Measurements from ENCODE around the gene SOX30. TPM values are rescaled to one million over a fixed set of nuclear protein-coding genes. Genes with fewer than 3 reads are reported as not detected.
A peak's percentile ranks its signal among the peaks of the same experiment; 100 is the strongest.
"Not testable (repeated sequence)": the region's sequence is repeated elsewhere in the genome, so short reads cannot be mapped to it uniquely, and the experiment has no call there.

SOX30 gene
- 0.15 TPM for total RNA-seq (ENCODE audit: unreplicated experiment)
- long read RNA-seq = 0 reads

DNA sequence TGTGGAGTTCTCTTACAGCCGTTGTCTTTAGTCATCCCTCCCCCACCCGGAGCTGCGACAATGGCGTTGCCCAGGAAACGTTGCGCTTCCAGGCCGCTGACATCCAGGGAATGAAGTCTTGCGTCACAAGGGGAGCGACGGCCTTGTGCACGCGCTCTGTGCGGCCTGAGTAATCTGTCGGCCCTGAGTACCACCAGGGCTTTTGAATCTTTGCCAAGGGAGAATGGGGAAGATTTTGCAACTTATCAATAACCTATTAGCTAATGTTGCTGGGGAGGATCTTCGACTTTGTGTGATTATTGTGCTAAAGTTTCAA is at the start of gene SOX30:
SOX30 (minus strand) TSS at position 62 of the 316 bp plus-strand sequence. CDS start 360 bp downstream, outside the sequence.
- peak within 1 kb of the TSS; percentile 68 for H3K4me3 Mint-ChIP-seq (ENCODE audit: unreplicated experiment)
- DNase-seq (ENCODE audit: low spot score) = no peak
- H3K36me3 Mint-ChIP-seq (ENCODE audit: low read depth, unreplicated experiment) = peaks cover 9% of the 10 kb centered on the region
- H3K9me3 Mint-ChIP-seq (ENCODE audit: unreplicated experiment) = peaks cover 6% of the 10 kb centered on the region
- H3K27me3 Mint-ChIP-seq (ENCODE audit: unreplicated experiment) = no peaks in the 10 kb centered on the region
- TF ChIP-seq, protein P1, sequence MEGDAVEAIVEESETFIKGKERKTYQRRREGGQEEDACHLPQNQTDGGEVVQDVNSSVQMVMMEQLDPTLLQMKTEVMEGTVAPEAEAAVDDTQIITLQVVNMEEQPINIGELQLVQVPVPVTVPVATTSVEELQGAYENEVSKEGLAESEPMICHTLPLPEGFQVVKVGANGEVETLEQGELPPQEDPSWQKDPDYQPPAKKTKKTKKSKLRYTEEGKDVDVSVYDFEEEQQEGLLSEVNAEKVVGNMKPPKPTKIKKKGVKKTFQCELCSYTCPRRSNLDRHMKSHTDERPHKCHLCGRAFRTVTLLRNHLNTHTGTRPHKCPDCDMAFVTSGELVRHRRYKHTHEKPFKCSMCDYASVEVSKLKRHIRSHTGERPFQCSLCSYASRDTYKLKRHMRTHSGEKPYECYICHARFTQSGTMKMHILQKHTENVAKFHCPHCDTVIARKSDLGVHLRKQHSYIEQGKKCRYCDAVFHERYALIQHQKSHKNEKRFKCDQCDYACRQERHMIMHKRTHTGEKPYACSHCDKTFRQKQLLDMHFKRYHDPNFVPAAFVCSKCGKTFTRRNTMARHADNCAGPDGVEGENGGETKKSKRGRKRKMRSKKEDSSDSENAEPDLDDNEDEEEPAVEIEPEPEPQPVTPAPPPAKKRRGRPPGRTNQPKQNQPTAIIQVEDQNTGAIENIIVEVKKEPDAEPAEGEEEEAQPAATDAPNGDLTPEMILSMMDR (IDR thresholded peaks at IDR 0.05; ENCODE audit: unreplicated experiment) = no peak
- H3K4me1 Mint-ChIP-seq (ENCODE audit: unreplicated experiment) = peaks cover 3% of the 10 kb centered on the region
- H3K27ac Mint-ChIP-seq (ENCODE audit: unreplicated experiment) = no peak within 1 kb of the TSS

- H3K9me3 Mint-ChIP-seq (ENCODE audit: unreplicated experiment); H3K36me3 Mint-ChIP-seq (ENCODE audit: low read depth, unreplicated experiment); H3K4me3 Mint-ChIP-seq (ENCODE audit: unreplicated experiment); H3K27ac Mint-ChIP-seq (ENCODE audit: unreplicated experiment); DNase-seq (ENCODE audit: low spot score); H3K4me1 Mint-ChIP-seq (ENCODE audit: unreplicated experiment); H3K27me3 Mint-ChIP-seq (ENCODE audit: unreplicated experiment): not testable (repeated sequence)
These were observed 46.4 kb upstream of the SOX30 start for GRCh38 chr5:157698674-157699073.

DNA sequence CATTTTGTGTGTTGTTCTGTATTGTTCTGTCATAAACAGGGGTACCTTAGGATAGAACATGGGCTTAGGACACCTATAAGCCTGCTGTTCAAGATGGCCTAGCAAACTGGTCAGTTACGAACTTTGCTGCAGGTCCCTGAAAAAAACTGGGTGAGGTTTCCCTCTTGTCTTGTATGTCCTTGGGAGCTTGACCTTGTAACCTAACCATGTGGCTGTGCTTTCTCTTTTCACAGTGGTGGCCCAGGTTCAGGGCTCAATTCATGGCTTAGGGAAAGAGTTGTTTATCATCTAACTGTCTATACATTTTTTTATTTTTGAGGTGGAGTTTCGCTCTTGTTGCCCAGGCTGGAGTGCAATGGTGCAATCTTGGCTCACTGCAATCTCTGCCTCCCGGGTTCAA is 43.9 kb upstream of the SOX30 start:
- H3K4me3 Mint-ChIP-seq (ENCODE audit: unreplicated experiment); H3K27me3 Mint-ChIP-seq (ENCODE audit: unreplicated experiment); DNase-seq (ENCODE audit: low spot score): not testable (repeated sequence)

GRCh38 chr5:157693816-157694215 is 41.6 kb upstream of the SOX30 start:
- H3K27me3 Mint-ChIP-seq (ENCODE audit: unreplicated experiment); H3K9me3 Mint-ChIP-seq (ENCODE audit: unreplicated experiment); H3K27ac Mint-ChIP-seq (ENCODE audit: unreplicated experiment); H3K4me3 Mint-ChIP-seq (ENCODE audit: unreplicated experiment); H3K4me1 Mint-ChIP-seq (ENCODE audit: unreplicated experiment); DNase-seq (ENCODE audit: low spot score): not testable (repeated sequence)
- peaks cover 19% of the 10 kb centered on the region for H3K36me3 Mint-ChIP-seq (ENCODE audit: low read depth, unreplicated experiment)

More for the DNA sequence above, 43.9 kb upstream of the SOX30 start:
- H3K9me3 Mint-ChIP-seq (ENCODE audit: unreplicated experiment); H3K4me1 Mint-ChIP-seq (ENCODE audit: unreplicated experiment); H3K27ac Mint-ChIP-seq (ENCODE audit: unreplicated experiment): not testable (repeated sequence)
- peaks cover 14% of the 10 kb centered on the region for H3K36me3 Mint-ChIP-seq (ENCODE audit: low read depth, unreplicated experiment)

GRCh38 chr5:157690690-157691433 is 38.6 kb upstream of the SOX30 start:
- Mint-ChIP-seq H3K4me3 (ENCODE audit: unreplicated experiment) (no peak overlapping the region), H3K27me3 (ENCODE audit: unreplicated experiment) (peaks cover 1% of the 10 kb centered on the region), H3K36me3 (ENCODE audit: low read depth, unreplicated experiment) (peaks cover 19% of the 10 kb centered on the region), H3K9me3 (ENCODE audit: unreplicated experiment) (no peaks in the 10 kb centered on the region), H3K27ac (ENCODE audit: unreplicated experiment) (no peak overlapping the region), H3K4me1 (ENCODE audit: unreplicated experiment) (no peaks in the 10 kb centered on the region)
- no peak for DNase-seq (ENCODE audit: low spot score)
- TF ChIP-seq, protein P1 (IDR thresholded peaks at IDR 0.05; ENCODE audit: unreplicated experiment) = no peak

DNA sequence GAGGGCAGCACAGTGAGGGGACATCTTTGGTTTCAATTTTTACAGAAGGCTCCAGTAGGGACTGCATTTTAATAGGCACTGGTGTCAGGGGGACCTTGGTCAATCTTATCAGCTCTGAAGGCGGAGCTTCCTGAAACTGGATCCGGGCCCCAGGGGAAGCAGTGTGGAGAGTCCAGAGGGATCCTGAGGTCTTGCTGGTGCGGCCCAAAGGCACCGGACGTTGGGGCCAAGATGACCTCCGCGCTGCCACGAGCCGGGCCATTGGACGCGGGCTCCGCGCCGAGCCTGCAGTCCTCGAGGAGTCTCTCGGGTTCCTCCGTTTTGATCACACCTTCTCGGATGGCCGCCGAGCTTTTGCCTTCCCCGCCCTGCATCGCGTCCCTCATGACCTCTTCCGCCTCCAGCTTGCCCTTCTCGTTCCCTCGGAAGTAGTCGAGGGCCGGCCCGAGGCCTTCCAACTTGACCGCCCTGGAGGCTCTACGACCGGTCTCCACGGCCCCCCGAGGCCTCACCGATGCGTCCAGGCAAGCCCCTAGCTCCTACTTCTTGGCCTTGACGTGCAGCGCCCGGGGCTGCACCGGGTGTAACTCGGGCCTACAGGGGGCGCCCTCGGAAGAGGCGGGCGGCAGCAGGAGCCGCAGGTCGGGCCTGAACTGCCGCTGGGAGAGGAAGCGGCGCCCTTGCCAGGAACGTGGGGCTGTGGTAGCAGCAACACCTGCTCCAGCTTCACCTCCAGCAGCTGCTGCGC is 37.9 kb upstream of the SOX30 start:
- H3K4me3 Mint-ChIP-seq (ENCODE audit: unreplicated experiment) = no peak overlapping the region
- DNase-seq (ENCODE audit: low spot score) = no peak
- TF ChIP-seq, protein P1 (IDR thresholded peaks at IDR 0.05; ENCODE audit: unreplicated experiment) = no peak
- no peaks in the 10 kb centered on the region for H3K9me3 Mint-ChIP-seq (ENCODE audit: unreplicated experiment)
- peaks cover 19% of the 10 kb centered on the region for H3K36me3 Mint-ChIP-seq (ENCODE audit: low read depth, unreplicated experiment)
- no peak overlapping the region for H3K27ac Mint-ChIP-seq (ENCODE audit: unreplicated experiment)
- no peaks in the 10 kb centered on the region for H3K4me1 Mint-ChIP-seq (ENCODE audit: unreplicated experiment)
- H3K27me3 Mint-ChIP-seq (ENCODE audit: unreplicated experiment) = peaks cover 1% of the 10 kb centered on the region

Measured in endothelial cell (in vitro differentiated cells).